Glomerular visceral epithelial cell (primary cell): ENCODE data around the gene ARHGAP23.
"Not testable (repeated sequence)": the region's sequence is repeated elsewhere in the genome, so short reads cannot be mapped to it uniquely, and the experiment has no call there.

Experiments
- DNase-seq: peaks from one replicate; pipeline ENCODE4 v3.0.0-alpha.2; 2016; ENCODE audit errors: extremely low spot score

Gene ARHGAP23

GRCh38 chr17:38485146-38485468 is 56.8 kb downstream of the ARHGAP23 start:
- no peak for DNase-seq

- DNase-seq, result not testable (repeated sequence)
These were observed 57.5 kb downstream of the ARHGAP23 start for GRCh38 chr17:38485681-38486298.

- not testable (repeated sequence) for DNase-seq
These were observed 61.5 kb downstream of the ARHGAP23 start for GRCh38 chr17:38489774-38490173.

GRCh38 chr17:38491346-38492066 is 63.2 kb downstream of the ARHGAP23 start:
- DNase-seq, result not testable (repeated sequence)

- DNase-seq, result peak; percentile 88
These were observed 64.1 kb downstream of the ARHGAP23 start for GRCh38 chr17:38492067-38493040.

- DNase-seq, result not testable (repeated sequence)
These were observed 65.9 kb downstream of the ARHGAP23 start for GRCh38 chr17:38494152-38494551.

GRCh38 chr17:38497656-38498055 is 69.4 kb downstream of the ARHGAP23 start:
- DNase-seq, result not testable (repeated sequence)

GRCh38 chr17:38498353-38498752 is 70.1 kb downstream of the ARHGAP23 start:
- DNase-seq, result no peak

GRCh38 chr17:38499230-38499629 is 71.0 kb downstream of the ARHGAP23 start:
- DNase-seq, result not testable (repeated sequence)

- not testable (repeated sequence) for DNase-seq
These were observed 73.5 kb downstream of the ARHGAP23 start for GRCh38 chr17:38501718-38502117.

- not testable (repeated sequence) for DNase-seq
These were observed 75.1 kb downstream of the ARHGAP23 start for GRCh38 chr17:38503286-38503913.

- DNase-seq, result no peak
These were observed 76.0 kb downstream of the ARHGAP23 start for GRCh38 chr17:38504216-38504615.

GRCh38 chr17:38507436-38507835 is 79.2 kb downstream of the ARHGAP23 start:
- DNase-seq, result no peak

GRCh38 chr17:38507921-38508569 is 79.8 kb downstream of the ARHGAP23 start:
- DNase-seq, result no peak

GRCh38 chr17:38508570-38508950 is 80.3 kb downstream of the ARHGAP23 start:
- DNase-seq, result no peak

- DNase-seq, result peak; percentile 61
These were observed 80.9 kb downstream of the ARHGAP23 start for GRCh38 chr17:38508954-38509771.

GRCh38 chr17:38509772-38510420 is 81.6 kb downstream of the ARHGAP23 start:
- DNase-seq, result no peak

- DNase-seq, result no peak
These were observed 82.3 kb downstream of the ARHGAP23 start for GRCh38 chr17:38510421-38511149.
